B cell (primary cell): ENCODE measurements around the gene PLPPR2.

Experiments
- EZH2 ChIP-seq: IDR thresholded peaks from 2 replicates; pipeline ENCODE4 v1.6.1; 2012; ENCODE audit warnings: borderline replicate concordance, low read depth, mild to moderate bottlenecking, moderate library complexity, low read length; ENCODE audit not compliant: insufficient read depth, poor library complexity, severe bottlenecking
- TF ChIP-seq, protein P1 (sequence below): fragments of 200-600 bp; IDR thresholded peaks from one replicate; pipeline ENCODE4 v1.8.0; 2022; ENCODE audit warnings: antibody characterized with exemption, mild to moderate bottlenecking

DNA sequence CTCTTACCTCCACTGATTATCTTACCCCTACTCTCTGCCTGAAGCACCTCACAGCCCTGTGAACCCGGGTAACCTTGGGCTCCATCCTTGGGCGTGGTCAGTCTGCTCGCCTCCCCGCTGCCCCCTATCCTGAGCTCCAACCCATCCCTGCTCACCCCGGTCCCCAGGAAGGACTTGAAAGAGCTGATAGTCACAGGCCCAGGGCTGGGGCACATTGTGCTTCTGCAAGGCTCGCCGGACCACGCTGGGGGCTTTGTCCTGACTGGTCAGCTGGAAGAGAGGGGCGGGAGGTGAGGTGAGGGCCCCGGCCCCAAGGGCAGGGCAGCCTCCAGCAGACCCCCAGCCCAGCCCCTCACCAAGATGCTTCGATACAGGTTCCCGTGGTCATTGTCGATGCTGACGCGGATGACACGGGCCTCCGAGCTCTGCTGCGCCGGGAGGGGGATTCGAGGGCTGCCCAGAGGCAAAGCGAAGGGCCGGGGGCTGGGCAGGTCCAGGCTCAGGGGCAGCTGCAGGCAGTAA, 41.9 kb downstream of the PLPPR2 start:
- TF ChIP-seq, protein P1, sequence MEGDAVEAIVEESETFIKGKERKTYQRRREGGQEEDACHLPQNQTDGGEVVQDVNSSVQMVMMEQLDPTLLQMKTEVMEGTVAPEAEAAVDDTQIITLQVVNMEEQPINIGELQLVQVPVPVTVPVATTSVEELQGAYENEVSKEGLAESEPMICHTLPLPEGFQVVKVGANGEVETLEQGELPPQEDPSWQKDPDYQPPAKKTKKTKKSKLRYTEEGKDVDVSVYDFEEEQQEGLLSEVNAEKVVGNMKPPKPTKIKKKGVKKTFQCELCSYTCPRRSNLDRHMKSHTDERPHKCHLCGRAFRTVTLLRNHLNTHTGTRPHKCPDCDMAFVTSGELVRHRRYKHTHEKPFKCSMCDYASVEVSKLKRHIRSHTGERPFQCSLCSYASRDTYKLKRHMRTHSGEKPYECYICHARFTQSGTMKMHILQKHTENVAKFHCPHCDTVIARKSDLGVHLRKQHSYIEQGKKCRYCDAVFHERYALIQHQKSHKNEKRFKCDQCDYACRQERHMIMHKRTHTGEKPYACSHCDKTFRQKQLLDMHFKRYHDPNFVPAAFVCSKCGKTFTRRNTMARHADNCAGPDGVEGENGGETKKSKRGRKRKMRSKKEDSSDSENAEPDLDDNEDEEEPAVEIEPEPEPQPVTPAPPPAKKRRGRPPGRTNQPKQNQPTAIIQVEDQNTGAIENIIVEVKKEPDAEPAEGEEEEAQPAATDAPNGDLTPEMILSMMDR: no peak
- no peak for TF ChIP-seq EZH2
